ENCODE data around the gene PCMT1.
"Not testable (repeated sequence)": the region's sequence is repeated elsewhere in the genome, so short reads cannot be mapped to it uniquely, and the experiment has no call there.

The PCMT1 gene

DNA sequence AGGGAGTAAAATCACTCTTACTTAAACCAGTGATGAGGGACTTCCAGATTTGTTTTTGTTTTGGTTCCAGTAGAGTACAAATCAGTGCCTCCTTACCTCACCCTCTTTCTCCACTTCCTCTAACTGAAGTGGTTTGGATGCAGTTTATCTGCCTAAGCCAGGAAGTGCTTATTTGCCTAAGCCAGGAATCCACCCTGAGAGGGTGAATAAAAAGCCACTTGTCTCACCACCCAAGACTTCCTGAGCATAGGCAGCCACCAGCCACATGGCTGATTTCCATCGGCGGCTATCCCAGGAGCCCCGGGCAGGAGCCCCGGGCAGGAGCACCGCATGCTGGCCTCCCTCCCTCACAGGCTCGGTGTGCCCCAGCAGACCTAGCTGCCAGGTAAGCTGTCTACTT lies 102.6 kb downstream of the PCMT1 start:
- no peak overlapping the region for H3K4me3 ChIP-seq (replicated peaks; ENCODE audit: low read depth, low read length)
- DNase-seq (ENCODE audit: low read depth) = peak; percentile 84
- TF ChIP-seq, protein P1, sequence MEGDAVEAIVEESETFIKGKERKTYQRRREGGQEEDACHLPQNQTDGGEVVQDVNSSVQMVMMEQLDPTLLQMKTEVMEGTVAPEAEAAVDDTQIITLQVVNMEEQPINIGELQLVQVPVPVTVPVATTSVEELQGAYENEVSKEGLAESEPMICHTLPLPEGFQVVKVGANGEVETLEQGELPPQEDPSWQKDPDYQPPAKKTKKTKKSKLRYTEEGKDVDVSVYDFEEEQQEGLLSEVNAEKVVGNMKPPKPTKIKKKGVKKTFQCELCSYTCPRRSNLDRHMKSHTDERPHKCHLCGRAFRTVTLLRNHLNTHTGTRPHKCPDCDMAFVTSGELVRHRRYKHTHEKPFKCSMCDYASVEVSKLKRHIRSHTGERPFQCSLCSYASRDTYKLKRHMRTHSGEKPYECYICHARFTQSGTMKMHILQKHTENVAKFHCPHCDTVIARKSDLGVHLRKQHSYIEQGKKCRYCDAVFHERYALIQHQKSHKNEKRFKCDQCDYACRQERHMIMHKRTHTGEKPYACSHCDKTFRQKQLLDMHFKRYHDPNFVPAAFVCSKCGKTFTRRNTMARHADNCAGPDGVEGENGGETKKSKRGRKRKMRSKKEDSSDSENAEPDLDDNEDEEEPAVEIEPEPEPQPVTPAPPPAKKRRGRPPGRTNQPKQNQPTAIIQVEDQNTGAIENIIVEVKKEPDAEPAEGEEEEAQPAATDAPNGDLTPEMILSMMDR (IDR thresholded peaks at IDR 0.05; ENCODE audit: low read length, missing control alignments) = no peak

DNA sequence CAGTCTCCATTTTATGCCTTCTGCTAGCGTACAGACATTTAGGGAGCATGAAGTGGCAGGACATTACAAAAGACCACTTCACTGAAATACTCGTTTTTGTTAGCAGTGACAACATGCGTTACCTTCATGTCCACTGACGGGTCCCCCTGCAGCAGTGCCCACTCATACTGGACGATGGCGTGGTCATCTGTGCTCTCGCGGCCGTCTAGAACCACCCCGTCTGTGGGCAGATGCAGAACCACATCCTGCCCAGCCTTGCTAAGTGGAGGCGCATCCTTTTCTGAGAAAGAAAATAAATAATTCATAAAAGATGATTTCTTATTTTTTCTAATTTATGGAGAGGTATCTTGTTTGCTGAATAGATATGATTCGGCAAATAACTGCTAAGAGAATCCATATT lies 103.3 kb downstream of the PCMT1 start:
- no peak overlapping the region for H3K4me3 ChIP-seq (replicated peaks; ENCODE audit: low read depth, low read length)
- no peak for DNase-seq (ENCODE audit: low read depth)
- TF ChIP-seq, protein P1 (IDR thresholded peaks at IDR 0.05; ENCODE audit: low read length, missing control alignments) = no peak

DNA sequence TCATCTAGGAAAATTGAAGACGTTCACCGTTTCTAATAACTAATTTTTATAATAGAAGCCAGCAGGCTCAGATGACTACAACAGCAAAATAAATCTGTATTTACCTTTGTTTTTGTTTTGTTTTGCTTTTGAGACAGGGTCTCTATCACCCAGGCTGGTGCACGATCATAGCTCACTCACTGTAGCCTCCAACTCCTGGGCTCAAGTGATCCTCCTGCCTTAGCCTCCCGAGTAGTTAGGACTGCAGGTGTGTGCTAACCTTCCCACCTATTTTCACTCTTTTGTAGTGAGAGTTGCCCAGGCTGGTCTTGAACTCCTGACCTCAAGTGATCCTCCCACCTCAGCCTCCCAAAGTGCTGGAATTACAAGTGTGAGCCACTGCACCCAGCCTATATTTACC lies 104.5 kb downstream of the PCMT1 start:
- not testable (repeated sequence) for H3K4me3 ChIP-seq (replicated peaks; ENCODE audit: low read depth, low read length); DNase-seq (ENCODE audit: low read depth)

DNA sequence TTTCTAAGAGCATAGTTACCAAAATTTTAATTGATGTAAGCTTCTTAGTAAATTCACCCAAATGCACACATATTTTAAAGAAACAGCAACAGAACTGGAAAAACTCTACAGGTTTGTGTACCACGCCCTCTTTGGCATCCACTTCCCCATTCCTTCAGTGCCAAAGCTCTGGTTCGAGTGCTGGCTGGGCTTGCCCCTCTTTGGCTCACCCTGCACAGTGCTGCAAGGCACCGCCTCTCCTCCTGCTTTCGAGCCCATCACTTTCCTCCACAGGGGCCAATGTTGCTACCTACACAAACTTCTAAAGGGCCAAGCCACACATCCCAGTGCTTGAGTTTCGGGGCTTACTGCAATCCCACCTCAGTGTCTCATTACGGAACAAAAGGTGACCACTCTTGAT lies 105.0 kb downstream of the PCMT1 start:
- no peak for DNase-seq (ENCODE audit: low read depth)
- no peak overlapping the region for H3K4me3 ChIP-seq (replicated peaks; ENCODE audit: low read depth, low read length)
- TF ChIP-seq, protein P1 (IDR thresholded peaks at IDR 0.05; ENCODE audit: low read length, missing control alignments) = no peak

DNA sequence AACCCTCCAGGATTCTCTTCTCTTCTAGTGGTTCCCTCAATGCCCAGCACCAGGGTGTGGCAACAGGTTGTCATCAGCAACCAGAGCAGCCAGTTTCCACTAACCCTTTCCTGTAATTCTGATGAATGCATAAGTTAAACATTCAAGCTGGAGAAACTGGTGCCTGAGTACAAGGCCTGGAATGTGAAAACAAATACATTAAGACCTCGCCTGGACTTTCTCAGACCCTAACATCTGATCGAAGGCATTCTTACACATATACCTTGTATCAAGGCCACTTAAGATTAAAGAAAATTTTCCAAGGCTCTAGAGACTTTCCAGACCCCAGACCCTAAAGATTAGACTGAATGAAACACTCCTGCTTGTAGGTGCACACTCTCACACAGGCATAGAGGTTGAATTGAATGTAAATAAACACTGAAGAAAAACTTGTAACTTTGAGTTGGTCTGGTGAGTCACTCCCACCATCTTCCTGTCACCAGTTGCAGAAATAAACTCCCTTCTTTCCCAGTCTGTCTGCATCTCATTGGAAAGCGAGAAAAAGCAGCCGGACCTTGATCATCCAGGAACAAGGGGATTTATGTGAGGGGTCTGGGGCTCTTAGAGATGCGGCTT lies 105.6 kb downstream of the PCMT1 start:
- peak; percentile 79 for DNase-seq (ENCODE audit: low read depth)
- peak overlapping the region; percentile 32 for H3K4me3 ChIP-seq (replicated peaks; ENCODE audit: low read depth, low read length)

DNA sequence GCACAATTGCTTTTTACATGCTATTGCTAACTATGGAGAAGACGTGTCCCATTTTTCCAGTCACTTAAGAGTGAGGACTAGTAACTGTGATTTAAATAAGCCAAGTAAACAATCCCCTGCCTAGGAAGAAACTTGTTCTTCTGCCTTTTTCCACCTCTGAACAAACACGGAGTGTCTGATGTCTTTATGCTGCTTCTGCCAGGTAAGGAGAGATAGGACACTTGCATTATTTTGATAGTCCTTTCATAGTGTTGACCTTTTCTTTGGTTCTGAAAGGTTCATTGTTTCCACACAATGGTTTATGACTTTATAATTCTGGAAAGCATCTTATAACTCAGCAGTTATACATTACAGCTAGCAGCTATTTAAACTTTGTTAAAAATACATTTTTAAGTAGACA lies 106.2 kb downstream of the PCMT1 start:
- no peak for DNase-seq (ENCODE audit: low read depth)
- H3K4me3 ChIP-seq (replicated peaks; ENCODE audit: low read depth, low read length) = peak overlapping the region; percentile 32
- TF ChIP-seq, protein P1 (IDR thresholded peaks at IDR 0.05; ENCODE audit: low read length, missing control alignments) = no peak

More for the DNA sequence above, 105.6 kb downstream of the PCMT1 start:
- TF ChIP-seq, protein P1 (IDR thresholded peaks at IDR 0.05; ENCODE audit: low read length, missing control alignments) = no peak

DNA sequence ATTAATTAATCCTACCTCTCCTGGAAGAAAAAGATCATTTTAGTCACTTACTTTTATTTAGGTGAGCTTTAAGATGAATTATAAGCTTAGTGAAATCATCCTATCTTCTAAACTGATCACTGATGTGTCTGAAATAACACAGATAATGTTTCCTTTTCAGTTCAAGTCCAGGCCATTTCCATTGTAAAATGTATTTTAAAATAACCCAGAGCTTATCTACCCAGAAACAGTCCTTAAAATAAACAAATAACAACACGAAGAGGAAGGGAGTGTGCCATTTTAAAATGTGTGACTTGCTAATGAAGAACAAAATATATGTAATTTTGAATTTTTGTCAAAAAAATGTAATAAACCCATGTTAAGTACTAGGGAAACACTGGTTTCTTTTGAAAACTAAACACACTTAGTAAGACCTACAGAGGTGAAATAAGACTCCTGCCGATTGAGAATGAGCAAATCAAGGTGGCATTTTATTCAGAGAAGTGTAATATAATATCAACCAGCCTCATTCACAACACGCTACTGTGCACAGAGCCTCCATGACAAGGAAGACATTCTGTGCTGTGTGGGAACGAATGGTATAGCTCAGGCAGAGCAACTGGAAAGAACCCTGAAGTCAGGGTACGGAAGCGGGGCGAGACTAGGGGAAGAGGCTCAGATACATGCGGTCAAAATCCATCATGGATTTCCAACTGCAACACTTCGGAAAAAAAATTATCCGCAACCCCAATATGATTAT lies 106.9 kb downstream of the PCMT1 start:
- DNase-seq (ENCODE audit: low read depth) = no peak
- TF ChIP-seq, protein P1 (IDR thresholded peaks at IDR 0.05; ENCODE audit: low read length, missing control alignments) = no peak
- no peak overlapping the region for H3K4me3 ChIP-seq (replicated peaks; ENCODE audit: low read depth, low read length)
